ENCODE results near the gene EPS15.

GRCh38 chr1:51506537-51506936 is 12.5 kb downstream of the EPS15 start:
- TF ChIP-seq KAT7 (CRISPR knock-in tag; IDR thresholded peaks at IDR 0.05; ENCODE audit: borderline replicate concordance), result no peak
- TF ChIP-seq ZSCAN18 (CRISPR knock-in tag; IDR thresholded peaks at IDR 0.05), result no peak
- no peak for TF ChIP-seq E2F5 (CRISPR knock-in tag; IDR thresholded peaks at IDR 0.05)
